Mucosa of descending colon (tissue), 3 donors: ENCODE measurements around the gene ZNF141. TPM values are rescaled to one million over a fixed set of nuclear protein-coding genes. Genes with fewer than 3 reads are reported as not detected.
"Not testable (repeated sequence)": the region's sequence is repeated elsewhere in the genome, so short reads cannot be mapped to it uniquely, and the experiment has no call there.

ENCODE experiments used
- ATAC-seq: fragments of 200-7000 bp; cut with Tn5 transposase; one replicate; pipeline ENCODE4 v1.9.1; 2020; ENCODE audit warnings: mild to moderate bottlenecking, moderate library complexity
- DNase-seq, 3 donors: peaks; one replicate each; pipeline ENCODE4 v3.0.0-alpha.2; 2020
- H3K36me3 ChIP-seq: fragments of 200-600 bp; one replicate; pipeline ENCODE4 v1.8.0; 2021; ENCODE audit warnings: low read depth, mild to moderate bottlenecking
- H3K4me1 ChIP-seq: fragments of 200-600 bp; one replicate; pipeline ENCODE4 v1.8.0; 2021; ENCODE audit warnings: low read depth, mild to moderate bottlenecking
- H3K4me3 ChIP-seq: fragments of 200-600 bp; one replicate; pipeline ENCODE4 v1.8.0; 2021; ENCODE audit warnings: mild to moderate bottlenecking
- H3K9me3 ChIP-seq: fragments of 200-600 bp; one replicate; pipeline ENCODE4 v1.8.0; 2021; ENCODE audit warnings: mild to moderate bottlenecking
- intact Hi-C, 2 donors: fragments of 100-400 bp; cut with DNase I in 1 of 2; cut with micrococcal nuclease in 1 of 2; formaldehyde crosslinking; loops; one replicate each; pipeline versions ENCODE4 v1.11.0 to v1.11.1; 2022; cut with DNase I, micrococcal nuclease
- microRNA-seq: library from miRNA; unstranded; fragments of <30 nt; microRNA quantifications from one replicate; pipeline ENCODE4, GENCODE V29; 2019
- total RNA-seq, 3 donors: library from RNA; stranded (reverse); fragmentation: NEBNext Ultra II Directional in 2 of 3; extraction: Animal tissue kit (Norgen Biotek cat#: 25700) in 2 of 3; gene quantifications; one replicate each; pipeline versions ENCODE4 v1.2.1 to v1.2.4, GENCODE V29; 2021 to 2023
- TF ChIP-seq, protein P1 (sequence below): fragments of 200-600 bp; IDR thresholded peaks from one replicate; pipeline ENCODE4 v1.8.0; 2022; ENCODE audit warnings: antibody characterized with exemption, mild to moderate bottlenecking
- donor health status: DM: no; HTN: no; CAD: no; lungs with moderate emphysema.
- donor health status: DM: no; HTN: no; CAD: no.
- donor health status: DM: no; HTN: yes; CAD: no.

ZNF141 gene
- total RNA-seq, 3 donors from 2014 or later: 21.1 to 27.6 (median 23.9) TPM

DNA sequence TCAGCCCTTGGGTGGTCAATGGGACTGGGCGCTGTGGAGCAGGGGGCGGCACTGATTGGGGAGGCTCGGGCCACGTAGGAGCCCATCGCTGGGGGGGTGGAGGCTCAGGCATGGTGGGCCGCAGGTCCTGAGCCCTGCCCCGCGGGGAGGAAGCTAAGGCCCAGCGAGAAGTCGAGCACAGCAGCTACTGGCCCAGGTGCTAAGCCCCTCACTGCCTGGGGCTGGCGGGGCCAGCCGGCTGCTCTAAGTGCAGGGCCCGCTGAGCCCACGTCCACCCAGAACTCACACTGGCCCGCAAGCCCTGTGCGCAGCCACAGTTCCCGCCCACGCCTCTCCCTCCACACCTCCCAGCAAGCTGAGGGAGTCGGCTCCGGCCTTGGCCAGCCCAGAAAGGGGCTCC is 66.4 kb downstream of the ZNF141 start:
- no peak for DNase-seq
- no peak for ATAC-seq
- no peaks in the 10 kb centered on the region for H3K4me1 ChIP-seq
- no peaks in the 10 kb centered on the region for H3K36me3 ChIP-seq
- H3K9me3 ChIP-seq: peaks cover 94% of the 10 kb centered on the region
- TF ChIP-seq, protein P1, sequence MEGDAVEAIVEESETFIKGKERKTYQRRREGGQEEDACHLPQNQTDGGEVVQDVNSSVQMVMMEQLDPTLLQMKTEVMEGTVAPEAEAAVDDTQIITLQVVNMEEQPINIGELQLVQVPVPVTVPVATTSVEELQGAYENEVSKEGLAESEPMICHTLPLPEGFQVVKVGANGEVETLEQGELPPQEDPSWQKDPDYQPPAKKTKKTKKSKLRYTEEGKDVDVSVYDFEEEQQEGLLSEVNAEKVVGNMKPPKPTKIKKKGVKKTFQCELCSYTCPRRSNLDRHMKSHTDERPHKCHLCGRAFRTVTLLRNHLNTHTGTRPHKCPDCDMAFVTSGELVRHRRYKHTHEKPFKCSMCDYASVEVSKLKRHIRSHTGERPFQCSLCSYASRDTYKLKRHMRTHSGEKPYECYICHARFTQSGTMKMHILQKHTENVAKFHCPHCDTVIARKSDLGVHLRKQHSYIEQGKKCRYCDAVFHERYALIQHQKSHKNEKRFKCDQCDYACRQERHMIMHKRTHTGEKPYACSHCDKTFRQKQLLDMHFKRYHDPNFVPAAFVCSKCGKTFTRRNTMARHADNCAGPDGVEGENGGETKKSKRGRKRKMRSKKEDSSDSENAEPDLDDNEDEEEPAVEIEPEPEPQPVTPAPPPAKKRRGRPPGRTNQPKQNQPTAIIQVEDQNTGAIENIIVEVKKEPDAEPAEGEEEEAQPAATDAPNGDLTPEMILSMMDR: no peak
- intact Hi-C loops: no loop called here
- no peak overlapping the region for H3K4me3 ChIP-seq

DNA sequence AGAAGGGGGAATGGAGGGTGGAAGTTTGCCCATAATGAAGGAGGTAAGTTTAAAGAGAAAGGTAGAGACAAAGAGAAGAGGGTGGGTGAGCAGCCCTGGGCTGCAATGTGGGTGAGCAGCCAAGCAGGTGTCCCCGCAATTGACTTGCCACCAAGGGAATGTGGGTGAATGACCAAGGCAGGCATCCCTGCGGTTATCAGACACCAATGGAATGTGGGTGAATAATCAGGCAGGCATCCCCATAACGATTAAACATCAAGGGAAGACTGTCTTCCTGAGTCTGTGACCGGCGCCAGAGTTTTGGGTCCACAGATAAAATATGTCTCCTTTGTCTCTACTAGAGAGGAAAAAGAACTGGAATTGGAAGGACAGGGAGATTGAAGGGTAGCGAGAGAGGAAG is 70.7 kb downstream of the ZNF141 start:
- H3K4me1 ChIP-seq: not testable (repeated sequence)
- peaks cover 94% of the 10 kb centered on the region for H3K9me3 ChIP-seq

DNA sequence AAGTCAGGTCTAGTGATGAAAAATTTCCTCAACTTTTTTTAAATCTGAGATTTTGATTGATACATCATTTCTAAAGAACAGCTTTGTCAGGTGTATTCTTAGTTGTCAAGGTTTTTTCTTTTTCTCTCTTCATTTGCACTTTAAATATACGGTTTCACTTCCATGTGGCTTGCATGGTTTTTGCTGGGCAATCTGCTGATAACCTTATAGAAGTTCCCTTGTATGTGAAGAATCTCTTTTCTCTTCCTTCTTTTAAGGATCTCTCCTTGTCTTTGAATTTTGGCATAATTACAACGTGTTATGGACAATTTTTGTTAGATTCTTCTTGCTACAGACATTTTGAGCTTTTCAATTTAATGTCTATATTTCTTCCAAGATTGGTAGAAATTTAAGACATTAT is 85.0 kb downstream of the ZNF141 start:
- no peaks in the 10 kb centered on the region for H3K4me1 ChIP-seq
- H3K36me3 ChIP-seq: no peaks in the 10 kb centered on the region
- TF ChIP-seq, protein P1: no peak
- peaks cover 99% of the 10 kb centered on the region for H3K9me3 ChIP-seq
- intact Hi-C loops: no loop called here
- no peak overlapping the region for H3K4me3 ChIP-seq
- no peak for DNase-seq
- no peak for ATAC-seq

More for the DNA sequence above, 70.7 kb downstream of the ZNF141 start:
- ATAC-seq, intact Hi-C loops, DNase-seq, H3K4me3 ChIP-seq, H3K36me3 ChIP-seq: not testable (repeated sequence)

Small RNA genes lying within 50 kb of the gene (microRNA-seq; reads per million reads assigned to microRNA genes)
- not detected for gene MIR571

Other genes starting within 250 kb of the ZNF141 start
- gene ZNF718, start 213.3 kb upstream of the ZNF141 start, total RNA-seq: 1 to 10 TPM; 5.2 to 7.4 (median 6.4) TPM
- gene ZNF732, start 32.3 kb upstream of the ZNF141 start, total RNA-seq: not detected
- gene ZNF721, start 161.3 kb downstream of the ZNF141 start, total RNA-seq: 10 to 100 TPM; 23.3 to 32.1 (median 25.9) TPM
- gene PIGG, start 161.4 kb downstream of the ZNF141 start, total RNA-seq: 10 to 100 TPM; 57.2 to 74.4 (median 65.8) TPM
- under 1 TPM in 1 of 3 donors, not detected in 2; 0.35 TPM for gene TMEM271, start 238.5 kb downstream of the ZNF141 start, total RNA-seq